AG04450 (cell line): ENCODE data around the gene PTGDS. TPM values are rescaled to one million over a fixed set of nuclear protein-coding genes. Genes with fewer than 3 reads are reported as not detected.

ENCODE experiments used
- CTCF ChIA-PET: fragments of 300-600, 350-600 bp; formaldehyde crosslinking; extraction: SDS; loops from one replicate; lab custom pipeline; 2022; ENCODE audit warnings: antibody characterized with exemption, inconsistent platforms; lab: Charles Lee
- POLR2A ChIA-PET: fragments of 350-600 bp; formaldehyde crosslinking; extraction: SDS; loops from one replicate; lab custom pipeline; 2021; ENCODE audit warnings: antibody characterized with exemption, inconsistent platforms; lab: Yijun Ruan, JAX
- DNase-seq: peaks from one replicate; pipeline ENCODE4 v3.0.0-alpha.2; 2011; ENCODE audit warnings: low read depth, low spot score
- H3K27ac ChIP-seq: one replicate; pipeline ENCODE4 v1.5.1; 2012; ENCODE audit warnings: low read depth, low read length, control low read depth
- H3K27me3 ChIP-seq: one replicate; pipeline ENCODE4 v1.6.0; 2012; ENCODE audit warnings: low read length; ENCODE audit not compliant: control insufficient read depth, insufficient read depth
- H3K4me3 ChIP-seq: 2 replicates; pipeline ENCODE4 v1.5.1; 2011; ENCODE audit warnings: mild to moderate bottlenecking, low read depth, low read length, control low read depth
- H3K9me3 ChIP-seq: 2 replicates; pipeline ENCODE4 v1.5.1; 2012; ENCODE audit warnings: low read length; ENCODE audit not compliant: control insufficient read depth, insufficient read depth
- polyA plus RNA-seq: library from polyadenylated mRNA; depleted of rRNA; stranded (reverse); fragments of >200 nt; gene quantifications from 2 replicates; pipeline ENCODE4 v1.2.3, GENCODE V29; 2011
- TF ChIP-seq, protein P1 (sequence below): IDR thresholded peaks from 2 replicates; pipeline ENCODE4 v1.5.1; 2011; ENCODE audit warnings: low read depth, low read length, control low read depth, inconsistent platforms

Gene PTGDS
- polyA plus RNA-seq, 1 experiment, result 7.8 TPM

DNA sequence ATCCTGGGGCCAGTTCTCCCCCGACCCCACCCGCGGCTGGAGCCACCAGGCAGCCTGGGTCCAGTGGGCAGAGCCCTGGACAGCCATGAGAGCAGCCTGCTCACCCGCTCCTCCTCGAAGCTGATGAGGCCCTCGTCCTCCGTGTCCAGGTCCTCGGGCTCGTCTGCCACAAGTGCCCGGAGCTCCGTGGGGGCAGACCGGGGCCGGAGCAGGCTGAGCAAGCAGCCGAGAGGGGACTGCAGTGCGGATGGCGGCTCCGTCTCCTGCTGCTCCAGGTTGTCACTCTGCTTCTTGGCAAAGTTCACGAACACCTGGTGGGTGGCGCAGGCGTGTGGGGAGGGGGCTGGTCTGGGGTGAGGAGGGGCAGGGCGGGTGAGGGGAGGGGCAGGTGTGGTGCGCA is 31.0 kb downstream of the PTGDS start:
- Histone ChIP-seq H3K27ac (no peak overlapping the region), H3K4me3 (no peak overlapping the region), H3K27me3 (no peaks in the 10 kb centered on the region), H3K9me3 (peaks cover 21% of the 10 kb centered on the region; the same call in 1 of the 2 replicates)
- no peak for DNase-seq
- TF ChIP-seq, protein P1, sequence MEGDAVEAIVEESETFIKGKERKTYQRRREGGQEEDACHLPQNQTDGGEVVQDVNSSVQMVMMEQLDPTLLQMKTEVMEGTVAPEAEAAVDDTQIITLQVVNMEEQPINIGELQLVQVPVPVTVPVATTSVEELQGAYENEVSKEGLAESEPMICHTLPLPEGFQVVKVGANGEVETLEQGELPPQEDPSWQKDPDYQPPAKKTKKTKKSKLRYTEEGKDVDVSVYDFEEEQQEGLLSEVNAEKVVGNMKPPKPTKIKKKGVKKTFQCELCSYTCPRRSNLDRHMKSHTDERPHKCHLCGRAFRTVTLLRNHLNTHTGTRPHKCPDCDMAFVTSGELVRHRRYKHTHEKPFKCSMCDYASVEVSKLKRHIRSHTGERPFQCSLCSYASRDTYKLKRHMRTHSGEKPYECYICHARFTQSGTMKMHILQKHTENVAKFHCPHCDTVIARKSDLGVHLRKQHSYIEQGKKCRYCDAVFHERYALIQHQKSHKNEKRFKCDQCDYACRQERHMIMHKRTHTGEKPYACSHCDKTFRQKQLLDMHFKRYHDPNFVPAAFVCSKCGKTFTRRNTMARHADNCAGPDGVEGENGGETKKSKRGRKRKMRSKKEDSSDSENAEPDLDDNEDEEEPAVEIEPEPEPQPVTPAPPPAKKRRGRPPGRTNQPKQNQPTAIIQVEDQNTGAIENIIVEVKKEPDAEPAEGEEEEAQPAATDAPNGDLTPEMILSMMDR, result no peak
- POLR2A ChIA-PET, result no interaction called here
- CTCF ChIA-PET, result interaction anchor here (1.1 kb wide), 1 partner anchor 41 kb away, joined by 3 read pairs; no protein-coding TSS in a partner anchor

DNA sequence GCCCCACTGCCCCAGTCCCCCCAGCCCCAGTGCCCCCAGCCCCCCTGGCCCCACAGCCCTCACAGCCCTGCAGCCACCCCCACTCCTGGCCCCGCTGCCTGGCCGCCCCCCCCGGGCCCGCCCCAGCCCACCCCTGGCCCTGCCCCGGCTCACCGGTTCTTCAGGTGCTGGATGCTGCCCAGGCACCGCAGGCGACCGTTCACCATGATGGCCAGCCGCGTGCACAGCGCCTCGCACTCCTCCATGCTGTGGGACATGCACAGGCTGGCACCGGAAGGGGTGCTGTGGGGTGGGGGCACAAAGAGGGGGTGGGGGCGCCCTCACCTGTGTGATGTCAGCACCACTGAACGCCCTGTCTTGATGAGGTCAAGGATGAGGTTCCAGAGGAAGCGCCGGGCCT is 31.9 kb downstream of the PTGDS start:
- Histone ChIP-seq H3K4me3 (no peak overlapping the region), H3K9me3 (peaks cover 30% of the 10 kb centered on the region; the same call in 1 of the 2 replicates), H3K27ac (no peak overlapping the region), H3K27me3 (no peaks in the 10 kb centered on the region)
- CTCF ChIA-PET, result no interaction called here
- TF ChIP-seq, protein P1, result no peak
- POLR2A ChIA-PET, result no interaction called here
- DNase-seq, result no peak

DNA sequence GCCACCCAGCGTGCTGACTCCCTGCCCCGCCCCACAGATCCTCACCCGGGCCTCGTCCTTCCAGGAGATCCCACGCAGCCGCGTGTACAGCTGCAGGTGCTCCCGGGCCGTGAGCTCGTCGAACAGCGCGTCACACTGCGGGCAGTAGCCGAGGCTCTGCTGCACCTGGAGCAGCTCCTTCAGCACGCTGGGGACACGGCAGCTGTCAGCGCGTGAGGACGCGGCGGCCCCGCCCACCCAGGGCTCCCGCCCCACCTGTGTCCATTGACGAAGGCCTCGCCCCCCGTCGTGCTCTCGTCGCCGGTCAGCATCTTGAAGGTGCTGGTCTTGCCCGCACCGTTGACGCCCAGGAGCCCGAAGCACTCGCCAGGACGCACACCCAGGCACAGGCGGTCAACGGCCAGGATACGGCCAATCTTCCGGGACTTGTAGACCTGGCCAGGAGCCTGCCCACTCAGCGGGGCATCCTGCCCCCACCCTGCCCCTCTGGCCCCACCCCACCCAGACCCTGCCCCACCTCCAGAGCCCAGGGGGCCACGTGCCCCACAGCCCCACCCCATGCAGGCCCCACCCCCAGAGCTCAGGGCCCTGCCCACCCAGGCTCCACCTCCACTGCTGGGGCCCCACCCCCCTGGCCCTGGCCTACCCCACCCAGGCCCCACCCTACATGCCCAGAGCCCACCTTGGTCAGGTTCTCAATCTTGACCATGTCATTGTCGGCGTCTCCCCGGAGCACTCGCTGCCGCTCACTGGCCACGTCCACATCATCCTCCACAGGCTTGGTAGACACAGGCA is 32.8 kb downstream of the PTGDS start:
- ChIA-PET CTCF (interaction anchor here (0.6 kb wide), 1 partner anchor 170 kb away, joined by 3 read pairs; no protein-coding TSS in a partner anchor), POLR2A (no interaction called here)
- no peak for DNase-seq
- Histone ChIP-seq H3K9me3 (peaks cover 39% of the 10 kb centered on the region; the same call in 1 of the 2 replicates), H3K27me3 (no peaks in the 10 kb centered on the region), H3K27ac (no peak overlapping the region), H3K4me3 (no peak overlapping the region)
- TF ChIP-seq, protein P1, result no peak

DNA sequence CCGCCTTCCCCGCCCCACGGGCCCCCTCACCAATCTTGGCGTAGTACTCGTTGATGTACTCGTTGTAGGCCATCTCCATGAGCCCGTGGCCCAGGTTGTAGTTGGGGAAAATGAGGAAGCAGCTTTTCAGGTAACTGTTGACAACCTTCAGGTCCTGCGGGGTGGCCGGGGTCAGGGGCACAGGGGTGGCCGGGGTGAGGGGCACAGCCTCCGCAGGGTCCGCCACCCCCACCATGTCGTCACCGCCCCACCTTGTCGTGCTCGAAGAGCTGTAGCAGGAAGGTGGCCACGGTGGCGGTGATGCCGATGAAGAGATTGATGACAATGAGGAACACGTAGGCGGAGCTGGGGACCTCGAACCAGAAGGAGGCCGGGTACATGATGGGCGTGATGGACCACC is 33.9 kb downstream of the PTGDS start:
- Histone ChIP-seq H3K27me3 (no peaks in the 10 kb centered on the region), H3K27ac (no peak overlapping the region), H3K9me3 (peaks cover 40% of the 10 kb centered on the region), H3K4me3 (no peak overlapping the region)
- CTCF ChIA-PET, result no interaction called here
- POLR2A ChIA-PET, result no interaction called here
- DNase-seq, result no peak
- TF ChIP-seq, protein P1, result no peak
